HEK293 (cell line): ENCODE data around the gene ZNF653.
A peak's percentile ranks its signal among the peaks of the same experiment; 100 is the strongest.

Experiments
- KLF9 ChIP-seq: fragments of 450-650 bp; formaldehyde crosslinking; IDR thresholded peaks from 2 replicates; pipeline ENCODE4 v1.5.1; 2016; ENCODE audit warnings: missing biosample characterization, missing genetic modification characterization, low read depth
- OSR2 ChIP-seq: fragments of 450-650 bp; formaldehyde crosslinking; IDR thresholded peaks from 2 replicates; pipeline ENCODE4 v1.5.1; 2016; ENCODE audit warnings: missing biosample characterization, missing genetic modification characterization
- PBX3 ChIP-seq: sonication (generic); formaldehyde crosslinking; IDR thresholded peaks from 2 replicates; pipeline ENCODE4 v1.8.1; 2022; ENCODE audit warnings: mild to moderate bottlenecking, moderate library complexity, missing genetic modification reagents
- PRDM6 ChIP-seq: fragments of 450-650 bp; formaldehyde crosslinking; IDR thresholded peaks from 2 replicates; pipeline ENCODE4 v1.5.1; 2017; ENCODE audit warnings: missing biosample characterization, missing genetic modification characterization
- REST ChIP-seq: fragments of 450-650 bp; formaldehyde crosslinking; IDR thresholded peaks from 2 replicates; pipeline ENCODE4 v1.5.1; 2016; ENCODE audit warnings: missing biosample characterization, missing genetic modification characterization
- SP2 ChIP-seq: fragments of 450-650 bp; formaldehyde crosslinking; IDR thresholded peaks from 2 replicates; pipeline ENCODE4 v1.5.1; 2016; ENCODE audit warnings: missing biosample characterization, missing genetic modification characterization
- SP7 ChIP-seq: fragments of 450-650 bp; formaldehyde crosslinking; IDR thresholded peaks from 2 replicates; pipeline ENCODE4 v1.5.1; 2016; ENCODE audit warnings: missing biosample characterization, missing genetic modification characterization
- TCF7L2 ChIP-seq: IDR thresholded peaks from 2 replicates; pipeline ENCODE4 v1.6.1; 2011; ENCODE audit warnings: low read depth, mild to moderate bottlenecking, inconsistent platforms, low read length, moderate library complexity, borderline replicate concordance
- ZNF112 ChIP-seq: fragments of 450-650 bp; formaldehyde crosslinking; IDR thresholded peaks from 2 replicates; pipeline ENCODE4 v1.5.0; 2017; ENCODE audit warnings: missing biosample characterization, missing genetic modification characterization
- ZNF157 ChIP-seq: fragments of 450-650 bp; formaldehyde crosslinking; IDR thresholded peaks from 2 replicates; pipeline ENCODE4 v1.5.1; 2016; ENCODE audit warnings: missing biosample characterization, missing genetic modification characterization
- ZNF174 ChIP-seq: fragments of 450-650 bp; formaldehyde crosslinking; IDR thresholded peaks from 2 replicates; pipeline ENCODE4 v1.5.0; 2017; ENCODE audit warnings: missing biosample characterization, mild to moderate bottlenecking, missing genetic modification characterization
- ZNF211 ChIP-seq: fragments of 450-650 bp; formaldehyde crosslinking; IDR thresholded peaks from 2 replicates; pipeline ENCODE4 v1.5.1; 2016; ENCODE audit warnings: low read depth, missing biosample characterization, missing genetic modification characterization
- ZNF223 ChIP-seq: fragments of 450-650 bp; formaldehyde crosslinking; IDR thresholded peaks from 2 replicates; pipeline ENCODE4 v1.5.1; 2016; ENCODE audit warnings: missing biosample characterization, missing genetic modification characterization
- ZNF280C ChIP-seq: fragments of 450-650 bp; formaldehyde crosslinking; IDR thresholded peaks from 2 replicates; pipeline ENCODE4 v1.5.1; 2016; ENCODE audit warnings: missing biosample characterization, missing genetic modification characterization
- ZNF362 ChIP-seq: fragments of 450-650 bp; formaldehyde crosslinking; IDR thresholded peaks from 2 replicates; pipeline ENCODE4 v1.5.1; 2016; ENCODE audit warnings: missing biosample characterization, missing genetic modification characterization
- ZNF398 ChIP-seq: fragments of 450-650 bp; formaldehyde crosslinking; IDR thresholded peaks from 2 replicates; pipeline ENCODE4 v1.5.1; 2017; ENCODE audit warnings: missing biosample characterization, missing genetic modification characterization
- ZNF48 ChIP-seq: fragments of 450-650 bp; formaldehyde crosslinking; IDR thresholded peaks from 2 replicates; pipeline ENCODE4 v1.5.1; 2016; ENCODE audit warnings: missing biosample characterization, missing genetic modification characterization
- ZNF501 ChIP-seq: fragments of 450-650 bp; formaldehyde crosslinking; IDR thresholded peaks from 2 replicates; pipeline ENCODE4 v1.5.1; 2016; ENCODE audit warnings: missing biosample characterization, missing genetic modification characterization
- ZNF529 ChIP-seq: fragments of 450-650 bp; formaldehyde crosslinking; IDR thresholded peaks from 2 replicates; pipeline ENCODE4 v1.5.1; 2017; ENCODE audit warnings: missing genetic modification characterization, missing biosample characterization; ENCODE audit not compliant: insufficient replicate concordance
- ZNF621 ChIP-seq: fragments of 450-650 bp; formaldehyde crosslinking; IDR thresholded peaks from 2 replicates; pipeline ENCODE4 v1.5.1; 2017; ENCODE audit warnings: missing biosample characterization, missing genetic modification characterization
- ZNF626 ChIP-seq: fragments of 450-650 bp; sonication (Bioruptor Pico); formaldehyde crosslinking; IDR thresholded peaks from 2 replicates; pipeline ENCODE4 v1.5.1; 2018; ENCODE audit warnings: missing biosample characterization, missing genetic modification characterization, inconsistent platforms
- ZNF670 ChIP-seq: fragments of 450-650 bp; formaldehyde crosslinking; IDR thresholded peaks from 2 replicates; pipeline ENCODE4 v1.5.1; 2016; ENCODE audit warnings: missing biosample characterization, missing genetic modification characterization, low read depth
- ZNF792 ChIP-seq: fragments of 450-650 bp; formaldehyde crosslinking; IDR thresholded peaks from 2 replicates; pipeline ENCODE4 v1.5.1; 2016; ENCODE audit warnings: missing biosample characterization, missing genetic modification characterization
- ZSCAN4 ChIP-seq: fragments of 450-650 bp; formaldehyde crosslinking; IDR thresholded peaks from 2 replicates; pipeline ENCODE4 v1.5.1; 2017; ENCODE audit warnings: missing biosample characterization, missing genetic modification characterization

The ZNF653 gene

GRCh38 chr19:11481534-11482383 lies 23.9 kb downstream of the ZNF653 start (continued):
- TF ChIP-seq ZNF670 (tag by site-specific recombination) (no peak), ZNF529 (tag by site-specific recombination) (no peak), OSR2 (tag by site-specific recombination) (no peak), SP7 (no peak), ZNF48 (no peak), PRDM6 (tag by site-specific recombination) (no peak), ZNF792 (tag by site-specific recombination) (no peak; the same call in 1 of the 2 replicates), ZNF398 (tag by site-specific recombination) (peak; percentile 83), ZNF211 (tag by site-specific recombination) (no peak), KLF9 (tag by site-specific recombination) (peak; percentile 20), ZNF157 (tag by site-specific recombination) (no peak), ZSCAN4 (tag by site-specific recombination) (peak; percentile 18; the same call in 1 of the 2 replicates), ZNF626 (no peak), ZNF112 (no peak), ZNF621 (tag by site-specific recombination) (no peak), REST (tag by site-specific recombination) (peak; percentile 97), ZNF223 (tag by site-specific recombination) (0 out of 2 replicates have a peak, but pooled peaks have one; percentile 60), SP2 (tag by site-specific recombination) (peak; percentile 94), TCF7L2 (no peak), ZNF280C (tag by site-specific recombination) (no peak), PBX3 (no peak), ZNF501 (no peak), ZNF174 (tag by site-specific recombination) (no peak), ZNF362 (no peak)
